SK-N-MC (cell line): ENCODE results near the gene METAP1.

Experiments
- EZH2 ChIP-seq: fragments of 200-600 bp; sonication (generic); IDR thresholded peaks from one replicate; pipeline ENCODE4 v1.6.1; 2017; ENCODE audit warnings: antibody characterized with exemption
- FOXP2 ChIP-seq: optimal IDR thresholded peaks from 2 replicates; pipeline ENCODE3; 2011; ENCODE audit warnings: mild to moderate bottlenecking, moderate library complexity; ENCODE audit not compliant: insufficient read depth; ENCODE audit errors: extremely low read length, control extremely low read depth
- POLR2AphosphoS5 ChIP-seq: IDR thresholded peaks from 2 replicates; pipeline ENCODE4 v1.6.1; 2012; ENCODE audit warnings: mild to moderate bottlenecking, low read depth, low read length, borderline replicate concordance

DNA sequence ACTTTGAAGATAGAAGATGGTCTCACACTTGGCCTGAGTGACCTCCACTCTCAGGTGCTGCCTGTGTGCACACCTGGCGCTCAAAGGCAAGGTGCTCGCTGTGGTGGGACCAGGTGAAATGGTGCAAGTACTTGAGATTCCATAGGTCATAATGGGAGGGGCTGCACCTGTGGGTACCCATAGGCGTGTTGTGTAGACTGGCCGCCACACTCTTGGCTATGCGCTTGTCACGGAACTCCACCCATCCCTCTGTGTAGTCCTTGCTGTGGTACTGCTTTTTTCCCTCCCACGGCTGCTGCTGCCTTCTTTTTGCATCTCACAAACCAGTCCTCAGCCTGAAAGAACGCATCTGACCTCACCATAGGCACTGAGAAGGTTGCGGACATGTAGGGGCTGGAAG, 27.0 kb downstream of the METAP1 start:
- TF ChIP-seq EZH2 (no peak), POLR2AphosphoS5 (no peak), FOXP2 (no peak)
